Fibroblast of lung (primary cell): ENCODE measurements around the gene PHF2. TPM values are rescaled to one million over a fixed set of nuclear protein-coding genes. Genes with fewer than 3 reads are reported as not detected.

Experiments
- DNase-seq, 2 donors: peaks; one replicate each; pipeline versions ENCODE4 v3.0.0 to v3.0.0-alpha.2; 2010; ENCODE audit warnings: low read depth in 2 of 2
- H2AFZ ChIP-seq: 2 replicates; pipeline ENCODE4 v1.5.1; 2012; ENCODE audit warnings: low read length, control low read depth, inconsistent platforms
- H3K27ac ChIP-seq: 2 replicates; pipeline ENCODE4 v1.5.1; 2011; ENCODE audit warnings: low read length, control low read depth; ENCODE audit not compliant: insufficient read depth
- H3K27me3 ChIP-seq: 2 replicates; pipeline ENCODE4 v1.5.1; 2011; ENCODE audit warnings: mild to moderate bottlenecking, low read length; ENCODE audit not compliant: control insufficient read depth, insufficient read depth
- H3K36me3 ChIP-seq: 2 replicates; pipeline ENCODE4 v1.5.1; 2011; ENCODE audit warnings: low read length; ENCODE audit not compliant: control insufficient read depth, insufficient read depth
- H3K4me1 ChIP-seq: 2 replicates; pipeline ENCODE4 v1.5.1; 2011; ENCODE audit warnings: low read length; ENCODE audit not compliant: control insufficient read depth, insufficient read depth; ENCODE audit errors: extremely low read depth
- H3K4me2 ChIP-seq: 2 replicates; pipeline ENCODE4 v1.5.1; 2011; ENCODE audit warnings: low read length, control low read depth; ENCODE audit not compliant: insufficient read depth; ENCODE audit errors: extremely low read depth
- H3K4me3 ChIP-seq, 4 experiments: fragments of 200-600 bp in 1 of 4; sonication (generic) in 1 of 4; replicated peaks in 1 of 4; 2 replicates each; pipeline ENCODE4 v1.5.1; 2011 to 2016; ENCODE audit warnings: low read length in 4 of 4, low read depth in 3 of 4, mild to moderate bottlenecking in 3 of 4, control low read depth in 2 of 4, inconsistent platforms in 1 of 4, mixed read lengths in 1 of 4; ENCODE audit not compliant: insufficient read depth in 1 of 4; ENCODE audit errors: control extremely low read depth in 1 of 4
- H3K79me2 ChIP-seq: 2 replicates; pipeline ENCODE4 v1.5.1; 2012; ENCODE audit warnings: mild to moderate bottlenecking, low read length, inconsistent platforms; ENCODE audit not compliant: control insufficient read depth, insufficient read depth
- H3K9ac ChIP-seq: 2 replicates; pipeline ENCODE4 v1.5.1; 2011; ENCODE audit warnings: mild to moderate bottlenecking, low read length, control low read depth; ENCODE audit not compliant: insufficient read depth
- H3K9me3 ChIP-seq: 2 replicates; pipeline ENCODE4 v1.5.1; 2012; ENCODE audit warnings: low read depth, low read length; ENCODE audit not compliant: control insufficient read depth, insufficient read depth
- H4K20me1 ChIP-seq: 2 replicates; pipeline ENCODE4 v1.5.1; 2011; ENCODE audit warnings: low read length; ENCODE audit not compliant: control insufficient read depth, insufficient read depth; ENCODE audit errors: extremely low read depth
- CTCF ChIP-seq, 2 donors: IDR thresholded peaks in 1 of 2; conservative IDR thresholded peaks in 1 of 2; 1 replicate in 1 of 2; 2 replicates in 1 of 2; pipeline ENCODE4 v1.5.1; 2011 to 2012; ENCODE audit warnings: low read length in 2 of 2, control low read depth in 1 of 2, inconsistent platforms in 1 of 2, low read depth in 1 of 2, mild to moderate bottlenecking in 1 of 2
- EZH2 ChIP-seq: IDR thresholded peaks from 2 replicates; pipeline ENCODE4 v1.5.1; 2012; ENCODE audit warnings: low read length, control low read depth, mild to moderate bottlenecking; ENCODE audit errors: missing control alignments
- polyA plus RNA-seq, 2 donors: library from polyadenylated mRNA; depleted of rRNA in 1 of 2; stranded (reverse) in 1 of 2; unstranded in 1 of 2; fragments of >200 nt; gene quantifications; 2 replicates each; pipeline ENCODE4 v1.2.1, GENCODE V29; 2011 to 2012; ENCODE audit warnings: missing spikeins in 1 of 2
- total RNA-seq: library from RNA; depleted of rRNA; stranded (reverse); fragments of >200 nt; gene quantifications from 2 replicates; pipeline ENCODE4 v1.2.1, GENCODE V29; 2014

The PHF2 gene
- total and polyA plus RNA-seq, 2 donors (not counting 1 experiment from before 2014, with no cell fraction given) = 9.2 to 13.4 TPM

GRCh38 chr9:93724852-93725251 lies 148.5 kb downstream of the PHF2 start:
- Histone ChIP-seq H3K27ac (no peak overlapping the region), H3K79me2 (no peaks in the 10 kb centered on the region), H3K4me2 (no peak overlapping the region), H3K9ac (no peak overlapping the region), H3K9me3 (no peaks in the 10 kb centered on the region), H3K27me3 (no peaks in the 10 kb centered on the region), H3K4me3 (no peak overlapping the region), H3K36me3 (no peaks in the 10 kb centered on the region), H3K4me1 (no peaks in the 10 kb centered on the region), H2AFZ (no peak overlapping the region), H4K20me1 (no peaks in the 10 kb centered on the region)
- no peak for TF ChIP-seq CTCF (conservative IDR thresholded peaks at IDR 0.05 in 1 of 2, IDR thresholded peaks at IDR 0.05 in 1 of 2; ENCODE audit: low read depth in 1 of 2, low read length in 2 of 2)
- TF ChIP-seq EZH2 = no peak
- no peak for DNase-seq

GRCh38 chr9:93725382-93725781 lies 149.0 kb downstream of the PHF2 start:
- no peaks in the 10 kb centered on the region for H3K27me3 ChIP-seq
- H2AFZ ChIP-seq = no peak overlapping the region
- no peak overlapping the region for H3K9ac ChIP-seq
- no peak overlapping the region for H3K4me2 ChIP-seq
- no peak overlapping the region for H3K27ac ChIP-seq
- no peaks in the 10 kb centered on the region for H3K79me2 ChIP-seq
- DNase-seq = no peak
- no peak for TF ChIP-seq EZH2
- TF ChIP-seq CTCF (conservative IDR thresholded peaks at IDR 0.05 in 1 of 2, IDR thresholded peaks at IDR 0.05 in 1 of 2; ENCODE audit: low read depth in 1 of 2, low read length in 2 of 2) = no peak
- no peaks in the 10 kb centered on the region for H3K36me3 ChIP-seq
- no peaks in the 10 kb centered on the region for H4K20me1 ChIP-seq
- no peaks in the 10 kb centered on the region for H3K9me3 ChIP-seq
- no peak overlapping the region for H3K4me3 ChIP-seq
- H3K4me1 ChIP-seq = no peaks in the 10 kb centered on the region

- no peak for TF ChIP-seq EZH2
- no peak for TF ChIP-seq CTCF (conservative IDR thresholded peaks at IDR 0.05 in 1 of 2, IDR thresholded peaks at IDR 0.05 in 1 of 2; ENCODE audit: low read depth in 1 of 2, low read length in 2 of 2)
- no peaks in the 10 kb centered on the region for H4K20me1 ChIP-seq
- H3K36me3 ChIP-seq = no peaks in the 10 kb centered on the region
- no peak overlapping the region for H3K4me3 ChIP-seq
- no peak overlapping the region for H3K27ac ChIP-seq
- no peak for DNase-seq
- H3K4me1 ChIP-seq = no peaks in the 10 kb centered on the region
- no peaks in the 10 kb centered on the region for H3K79me2 ChIP-seq
- H3K27me3 ChIP-seq = no peaks in the 10 kb centered on the region
- no peak overlapping the region for H2AFZ ChIP-seq
- no peaks in the 10 kb centered on the region for H3K9me3 ChIP-seq
- no peak overlapping the region for H3K9ac ChIP-seq
- no peak overlapping the region for H3K4me2 ChIP-seq
Measured at GRCh38 chr9:93726147-93726546, 149.8 kb downstream of the PHF2 start.

Other genes starting within 250 kb of the PHF2 start
- 93.0 and 136 TPM in 2 replicates for gene FAM120A, start 124.9 kb upstream of the PHF2 start, total RNA-seq
- 85.8 and 92.9 TPM in 2 replicates for gene FAM120A, start 124.9 kb upstream of the PHF2 start, polyA plus RNA-seq
- gene FAM120AOS, start 123.0 kb upstream of the PHF2 start, total RNA-seq = 30.6 and 38.8 TPM in 2 replicates
- 39.0 and 44.1 TPM in 2 replicates for gene FAM120AOS, start 123.0 kb upstream of the PHF2 start, polyA plus RNA-seq